ENCODE data around the gene MRPL21. TPM values are rescaled to one million over a fixed set of nuclear protein-coding genes. Genes with fewer than 3 reads are reported as not detected.

Gene MRPL21
- total and polyA plus RNA-seq, 2 of the 13 experiments (the other 11 are each of a cell fraction or from before 2014, with no cell fraction given): 61.5 to 100 TPM

- Histone ChIP-seq H3K9me3 (ENCODE audit: low read length) (no peaks in the 10 kb centered on the region), H3K79me2 (ENCODE audit: insufficient read depth, low read length) (no peaks in the 10 kb centered on the region), H4K20me1 (ENCODE audit: insufficient read depth, low read length) (no peaks in the 10 kb centered on the region), H3K4me2 (ENCODE audit: low read depth, low read length) (no peak overlapping the region), H3K4me1 (ENCODE audit: insufficient read depth, low read length) (no peaks in the 10 kb centered on the region), H3K36me3 (replicated peaks in 1 of 2; ENCODE audit: control insufficient read depth in 1 of 2, insufficient read depth in 2 of 2, low read length in 2 of 2) (peaks cover 19 to 42% of the 10 kb centered on the region in 2 experiments; a peak in 4 of 5 replicates), H3K9ac (ENCODE audit: insufficient read depth, low read depth, low read length) (no peak overlapping the region), H3K27me3 (ENCODE audit: control insufficient read depth in 1 of 2, insufficient read depth in 2 of 2, low read length in 2 of 2) (no peaks in the 10 kb centered on the region; a peak in 1 of 5 replicates), H2AFZ (ENCODE audit: low read length) (no peak overlapping the region), H3K27ac (ENCODE audit: extremely low read length, insufficient read depth, low read length) (no peak overlapping the region), H3K4me3 (replicated peaks in 1 of 3; ENCODE audit: insufficient read depth in 1 of 3, low read depth in 2 of 3, low read length in 3 of 3) (no peak overlapping the region)
- intact Hi-C loops (cut with micrococcal nuclease; ENCODE audit: unreplicated experiment): no loop called here
- 98% methylated on average over 25 of the region's 29 CpGs for WGBS (ENCODE audit: low lambda C conversion rate)
- no peak for FAIRE-seq
- POLR2A ChIA-PET: no interaction called here
- TF ChIP-seq ZNF747 (CRISPR knock-in tag; IDR thresholded peaks at IDR 0.05; ENCODE audit: borderline replicate concordance) (no peak), HNRNPL (IDR thresholded peaks at IDR 0.05; ENCODE audit: low read depth, low read length) (0 out of 2 replicates have a peak, but pooled peaks have one; percentile 42)
- CTCF ChIA-PET (ENCODE audit: low intra/inter-chr PET ratio, low total read pairs): no interaction called here
- no peak for ATAC-seq
- in situ Hi-C loops (cut with HindIII; ENCODE audit: extremely low pct_ligation_motif_present, low pct_unique_long_range_greater_than_20kb): no loop called here
- BruUV-seq (replicated peaks): no TSS peak
- no peak for DNase-seq (ENCODE audit: low spot score)
These were observed 32.1 kb upstream of the MRPL21 start for GRCh38 chr11:68935516-68936357.

- ChIA-PET CTCF (ENCODE audit: low intra/inter-chr PET ratio, low total read pairs) (no interaction called here), POLR2A (no interaction called here)
- Histone ChIP-seq H3K4me2 (ENCODE audit: low read depth, low read length) (no peak overlapping the region), H3K27ac (ENCODE audit: extremely low read length, insufficient read depth, low read length) (no peak overlapping the region), H3K79me2 (ENCODE audit: insufficient read depth, low read length) (no peaks in the 10 kb centered on the region), H4K20me1 (ENCODE audit: insufficient read depth, low read length) (no peaks in the 10 kb centered on the region), H3K9ac (ENCODE audit: insufficient read depth, low read depth, low read length) (no peak overlapping the region), H3K4me1 (ENCODE audit: insufficient read depth, low read length) (no peaks in the 10 kb centered on the region), H3K36me3 (replicated peaks in 1 of 2; ENCODE audit: control insufficient read depth in 1 of 2, insufficient read depth in 2 of 2, low read length in 2 of 2) (peaks cover 22 to 46% of the 10 kb centered on the region in 2 experiments; a peak in 4 of 5 replicates), H3K27me3 (ENCODE audit: control insufficient read depth in 1 of 2, insufficient read depth in 2 of 2, low read length in 2 of 2) (no peaks in the 10 kb centered on the region; a peak in 1 of 5 replicates), H3K4me3 (replicated peaks in 1 of 3; ENCODE audit: insufficient read depth in 1 of 3, low read depth in 2 of 3, low read length in 3 of 3) (no peak overlapping the region), H2AFZ (ENCODE audit: low read length) (no peak overlapping the region), H3K9me3 (ENCODE audit: low read length) (no peaks in the 10 kb centered on the region)
- no peak for TF ChIP-seq ZSCAN12 (CRISPR knock-in tag; IDR thresholded peaks at IDR 0.05)
- TF ChIP-seq RCOR2 (CRISPR knock-in tag; IDR thresholded peaks at IDR 0.05): no peak
- no peak for TF ChIP-seq ZNF557 (CRISPR knock-in tag; IDR thresholded peaks at IDR 0.05)
- TF ChIP-seq RXRA (CRISPR knock-in tag; IDR thresholded peaks at IDR 0.05): no peak
- no peak for TF ChIP-seq ZNF431 (CRISPR knock-in tag; IDR thresholded peaks at IDR 0.05; ENCODE audit: borderline replicate concordance, low read depth)
- TF ChIP-seq ZBTB21 (CRISPR knock-in tag; IDR thresholded peaks at IDR 0.05): no peak
- no peak for TF ChIP-seq HNF1A (IDR thresholded peaks at IDR 0.05; ENCODE audit: low read depth)
- TF ChIP-seq HNF1A (CRISPR knock-in tag; IDR thresholded peaks at IDR 0.05; ENCODE audit: borderline replicate concordance): no peak
- no peak for TF ChIP-seq ZMAT5 (CRISPR knock-in tag; IDR thresholded peaks at IDR 0.05; ENCODE audit: borderline replicate concordance, low read depth)
- TF ChIP-seq KDM5B (CRISPR knock-in tag; IDR thresholded peaks at IDR 0.05; ENCODE audit: borderline replicate concordance): no peak
- no peak for TF ChIP-seq MIER3 (CRISPR knock-in tag; IDR thresholded peaks at IDR 0.05; ENCODE audit: borderline replicate concordance)
- TF ChIP-seq ZFP62 (CRISPR knock-in tag; IDR thresholded peaks at IDR 0.05): no peak
- in situ Hi-C loops (cut with HindIII; ENCODE audit: extremely low pct_ligation_motif_present, low pct_unique_long_range_greater_than_20kb) (no loop called here), intact Hi-C loops (cut with micrococcal nuclease; ENCODE audit: unreplicated experiment) (no loop called here)
- FAIRE-seq (no peak), ATAC-seq (no peak), DNase-seq (ENCODE audit: low spot score) (no peak)
- no TSS peak for BruUV-seq (replicated peaks)
- 94% methylated on average over 10 of the region's 15 CpGs for WGBS (ENCODE audit: low lambda C conversion rate)
These were observed 31.4 kb upstream of the MRPL21 start for GRCh38 chr11:68935066-68935465.

All from HepG2 (cell line).